ENCODE data around the gene SHISA9. TPM values are rescaled to one million over a fixed set of nuclear protein-coding genes. Genes with fewer than 3 reads are reported as not detected.

The SHISA9 gene
- total RNA-seq, 4 donors from 2014 or later: 2.0 to 6.3 (median 3.5) TPM

GRCh38 chr16:12868169-12868568 is 33.2 kb upstream of the SHISA9 start:
- Histone ChIP-seq H3K36me3 (no peaks in the 10 kb centered on the region), H3K27me3 (no peaks in the 10 kb centered on the region), H3K4me3 (no peak overlapping the region), H3K9me3 (peaks cover 0 to 9% (median 0%) of the 10 kb centered on the region in 4 donors), H3K27ac (no peak overlapping the region), H3K4me1 (no peaks in the 10 kb centered on the region)
- no peak for DNase-seq (ENCODE audit: low spot score in 2 of 2)
- TF ChIP-seq POLR2A (IDR thresholded peaks at IDR 0.05) (no peak), EP300 (IDR thresholded peaks at IDR 0.05) (no peak), CTCF (IDR thresholded peaks at IDR 0.05) (no peak)
- WGBS, 2 donors: 62 to 70% methylated on average over 3 of the region's 3 CpGs

- H3K4me1 ChIP-seq: no peaks in the 10 kb centered on the region
- no peaks in the 10 kb centered on the region for H3K36me3 ChIP-seq
- peaks cover 0 to 9% (median 0%) of the 10 kb centered on the region in 4 donors for H3K9me3 ChIP-seq
- TF ChIP-seq EP300 (IDR thresholded peaks at IDR 0.05) (no peak), CTCF (IDR thresholded peaks at IDR 0.05) (no peak), POLR2A (IDR thresholded peaks at IDR 0.05) (no peak)
- H3K4me3 ChIP-seq: no peak overlapping the region
- H3K27me3 ChIP-seq: no peaks in the 10 kb centered on the region
- no peak overlapping the region for H3K27ac ChIP-seq
- DNase-seq (ENCODE audit: low spot score in 2 of 2): no peak
- 79 to 86% methylated on average over 8 of the region's 8 CpGs for WGBS, 2 donors
These were observed 32.6 kb upstream of the SHISA9 start for GRCh38 chr16:12868788-12869187.

- Histone ChIP-seq H3K4me3 (no peak overlapping the region), H3K27ac (no peak overlapping the region), H3K36me3 (no peaks in the 10 kb centered on the region), H3K4me1 (no peaks in the 10 kb centered on the region), H3K27me3 (no peaks in the 10 kb centered on the region), H3K9me3 (peaks cover 0 to 9% (median 0%) of the 10 kb centered on the region in 4 donors)
- WGBS, 2 donors: 86 to 89% methylated on average over 5 of the region's 5 CpGs
- no peak for TF ChIP-seq EP300 (IDR thresholded peaks at IDR 0.05)
- TF ChIP-seq CTCF (IDR thresholded peaks at IDR 0.05): no peak
- no peak for TF ChIP-seq POLR2A (IDR thresholded peaks at IDR 0.05)
- DNase-seq (ENCODE audit: low spot score in 2 of 2): no peak
These were observed 31.5 kb upstream of the SHISA9 start for GRCh38 chr16:12869698-12870427.

- 63 to 68% methylated on average over 1 of the region's 1 CpG for WGBS, 2 donors
- DNase-seq (ENCODE audit: low spot score in 2 of 2): no peak
- no peaks in the 10 kb centered on the region for H3K4me1 ChIP-seq
- H3K27ac ChIP-seq: no peak overlapping the region
- H3K27me3 ChIP-seq: no peaks in the 10 kb centered on the region
- TF ChIP-seq EP300 (IDR thresholded peaks at IDR 0.05) (no peak), CTCF (IDR thresholded peaks at IDR 0.05) (no peak), POLR2A (IDR thresholded peaks at IDR 0.05) (no peak)
- no peaks in the 10 kb centered on the region for H3K36me3 ChIP-seq
- H3K4me3 ChIP-seq: no peak overlapping the region
- peaks cover 0 to 9% (median 0%) of the 10 kb centered on the region in 4 donors for H3K9me3 ChIP-seq
These were observed 29.6 kb upstream of the SHISA9 start for GRCh38 chr16:12871784-12872183.

GRCh38 chr16:12874186-12874585 is 27.2 kb upstream of the SHISA9 start:
- Histone ChIP-seq H3K4me1 (no peaks in the 10 kb centered on the region), H3K27me3 (no peaks in the 10 kb centered on the region), H3K4me3 (no peak overlapping the region), H3K36me3 (no peaks in the 10 kb centered on the region), H3K9me3 (peaks cover 0 to 9% (median 0%) of the 10 kb centered on the region in 4 donors), H3K27ac (no peak overlapping the region)
- WGBS, 2 donors: 26 to 30% methylated on average over 2 of the region's 2 CpGs
- TF ChIP-seq EP300 (IDR thresholded peaks at IDR 0.05) (no peak), POLR2A (IDR thresholded peaks at IDR 0.05) (no peak), CTCF (IDR thresholded peaks at IDR 0.05) (no peak)
- DNase-seq (ENCODE audit: low spot score in 2 of 2): no peak
